ENCODE results near the gene PSENEN.

The PSENEN gene

GRCh38 chr19:35780058-35780457 lies 34.6 kb downstream of the PSENEN start:
- no peak overlapping the region for H3K4me3 ChIP-seq (replicated peaks; ENCODE audit: low read depth, low read length)
- no peaks in the 10 kb centered on the region for H3K27me3 ChIP-seq (replicated peaks; ENCODE audit: control insufficient read depth, insufficient read depth, low read length)
- H3K36me3 ChIP-seq (ENCODE audit: control insufficient read depth, insufficient read depth, low read length): no peaks in the 10 kb centered on the region; the same call in 1 of the 2 replicates
- DNase-seq (ENCODE audit: extremely low read depth, insufficient read length): no peak
- no peak for TF ChIP-seq CTCF (IDR thresholded peaks at IDR 0.05; ENCODE audit: insufficient read depth, low read length, poor library complexity, severe bottlenecking)

- H3K4me3 ChIP-seq (replicated peaks; ENCODE audit: low read depth, low read length): no peak overlapping the region
- no peaks in the 10 kb centered on the region; the same call in 1 of the 2 replicates for H3K36me3 ChIP-seq (ENCODE audit: control insufficient read depth, insufficient read depth, low read length)
- no peak for DNase-seq (ENCODE audit: extremely low read depth, insufficient read length)
- TF ChIP-seq CTCF (IDR thresholded peaks at IDR 0.05; ENCODE audit: insufficient read depth, low read length, poor library complexity, severe bottlenecking): no peak
- H3K27me3 ChIP-seq (replicated peaks; ENCODE audit: control insufficient read depth, insufficient read depth, low read length): no peaks in the 10 kb centered on the region
Measured at GRCh38 chr19:35780717-35781116, 35.3 kb downstream of the PSENEN start.

DNA sequence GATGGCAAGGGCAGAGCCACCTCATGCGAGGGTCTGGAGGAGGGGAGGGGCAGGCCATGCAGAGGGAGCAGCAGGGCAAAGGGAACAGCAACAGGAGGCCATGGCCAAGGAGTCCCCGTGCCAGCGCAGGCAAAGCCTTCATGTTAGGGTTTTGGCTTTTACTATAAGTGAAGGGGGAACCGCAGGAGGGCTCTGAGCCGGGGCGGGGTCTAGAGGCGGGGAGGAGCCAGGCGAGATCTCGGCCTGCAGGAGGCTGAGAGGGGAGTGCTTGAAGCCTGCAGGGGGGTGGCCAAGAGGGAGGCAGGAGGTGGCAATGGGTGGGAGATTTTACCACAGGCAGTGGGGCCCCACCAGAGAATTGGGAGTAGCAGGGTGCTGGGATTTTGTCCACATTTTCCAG lies 36.2 kb downstream of the PSENEN start:
- no peak for DNase-seq (ENCODE audit: extremely low read depth, insufficient read length)
- no peak for TF ChIP-seq CTCF (IDR thresholded peaks at IDR 0.05; ENCODE audit: insufficient read depth, low read length, poor library complexity, severe bottlenecking)
- Histone ChIP-seq H3K4me3 (replicated peaks; ENCODE audit: low read depth, low read length) (no peak overlapping the region), H3K36me3 (ENCODE audit: control insufficient read depth, insufficient read depth, low read length) (no peaks in the 10 kb centered on the region; the same call in 1 of the 2 replicates), H3K27me3 (replicated peaks; ENCODE audit: control insufficient read depth, insufficient read depth, low read length) (no peaks in the 10 kb centered on the region)

GRCh38 chr19:35782589-35782988 lies 37.1 kb downstream of the PSENEN start:
- DNase-seq (ENCODE audit: extremely low read depth, insufficient read length): no peak
- Histone ChIP-seq H3K27me3 (replicated peaks; ENCODE audit: control insufficient read depth, insufficient read depth, low read length) (no peaks in the 10 kb centered on the region), H3K4me3 (replicated peaks; ENCODE audit: low read depth, low read length) (no peak overlapping the region), H3K36me3 (ENCODE audit: control insufficient read depth, insufficient read depth, low read length) (no peaks in the 10 kb centered on the region; the same call in 1 of the 2 replicates)
- TF ChIP-seq CTCF (IDR thresholded peaks at IDR 0.05; ENCODE audit: insufficient read depth, low read length, poor library complexity, severe bottlenecking): no peak

DNA sequence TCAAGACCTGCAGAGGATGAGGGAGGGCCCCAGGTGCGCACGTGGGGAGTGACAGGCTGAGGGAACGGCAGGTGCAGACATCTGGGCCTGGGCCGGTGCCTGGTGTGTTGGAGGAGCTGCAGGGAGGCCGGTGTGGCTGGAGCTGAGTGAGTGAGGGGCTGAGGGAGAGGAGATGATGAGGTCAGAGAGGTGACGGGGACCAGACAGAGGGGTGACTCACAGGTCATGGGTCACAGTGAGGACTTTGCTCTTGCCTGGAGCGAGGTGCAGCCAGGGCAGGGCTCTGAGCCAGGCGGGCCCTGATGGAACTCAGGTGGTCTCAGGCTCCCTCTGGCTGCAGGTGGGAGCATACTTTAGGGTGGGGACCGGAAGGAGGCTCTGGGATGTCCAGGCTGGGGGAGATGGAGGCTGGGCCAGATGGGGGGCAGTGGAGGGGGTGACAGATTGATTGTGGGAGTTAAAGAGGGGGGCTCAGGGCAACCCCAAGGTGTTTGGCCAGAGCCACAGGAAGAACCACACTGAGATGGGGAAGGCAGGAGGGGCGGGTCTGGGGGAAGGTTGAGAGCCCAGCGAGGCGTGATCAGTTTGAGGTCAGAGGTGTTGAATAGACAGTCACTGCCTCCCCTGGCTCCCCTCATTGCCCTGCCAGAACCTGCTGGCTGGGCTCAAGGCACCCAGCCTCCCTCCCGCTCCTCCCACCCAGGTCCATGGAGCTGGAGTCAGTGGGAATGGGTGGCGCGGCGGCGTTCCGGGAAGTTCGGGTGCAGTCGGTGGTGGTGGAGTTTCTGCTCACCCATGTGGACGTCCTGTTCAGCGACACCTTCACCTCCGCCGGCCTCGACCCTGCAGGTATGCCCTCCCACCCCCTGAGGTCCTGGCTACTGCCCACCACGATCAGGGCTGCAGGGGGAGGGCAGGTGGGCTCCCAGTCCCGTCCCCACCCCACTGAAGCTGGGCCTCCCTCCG lies 38.3 kb downstream of the PSENEN start:
- Histone ChIP-seq H3K27me3 (replicated peaks; ENCODE audit: control insufficient read depth, insufficient read depth, low read length) (no peaks in the 10 kb centered on the region), H3K36me3 (ENCODE audit: control insufficient read depth, insufficient read depth, low read length) (no peaks in the 10 kb centered on the region; the same call in 1 of the 2 replicates), H3K4me3 (replicated peaks; ENCODE audit: low read depth, low read length) (no peak overlapping the region)
- no peak for DNase-seq (ENCODE audit: extremely low read depth, insufficient read length)
- no peak for TF ChIP-seq CTCF (IDR thresholded peaks at IDR 0.05; ENCODE audit: insufficient read depth, low read length, poor library complexity, severe bottlenecking)
